ENCODE results near the gene DNASE1L2. TPM values are rescaled to one million over a fixed set of nuclear protein-coding genes. Genes with fewer than 3 reads are reported as not detected.

DNASE1L2 gene
- total and polyA plus RNA-seq, 10 of the 15 experiments (the other 5 are each of a cell fraction or from before 2014, with no cell fraction given) = 0.06 to 1.5 (median 0.29) TPM

GRCh38 chr16:2198283-2198682, 38.0 kb upstream of the DNASE1L2 start:
- H3K27ac ChIP-seq (ENCODE audit: control insufficient read depth, insufficient read depth) = no peak overlapping the region
- CTCF ChIA-PET = no interaction called here
- no peaks in the 10 kb centered on the region for H4K20me1 ChIP-seq (ENCODE audit: control insufficient read depth, insufficient read depth)
- RAD21 ChIA-PET (ENCODE audit: unreplicated experiment) = no interaction called here
- no TSS peak for BruUV-seq (replicated peaks)
- POLR2A ChIA-PET = no interaction called here
- SMC1A ChIA-PET (ENCODE audit: uncharacterized antibody, unreplicated experiment) = interaction anchor here (1.1 kb wide), 1 partner anchor 54 kb away, joined by 4 read pairs; no protein-coding TSS in a partner anchor
- FAIRE-seq (no peak), DNase-seq (ENCODE audit: low read depth, low spot score) (no peak), ATAC-seq (no peak)
- H3K4me1 ChIP-seq (ENCODE audit: control insufficient read depth, insufficient read depth, low read length) = no peaks in the 10 kb centered on the region; the same call in 1 of the 2 replicates
- no peaks in the 10 kb centered on the region for H3K36me3 ChIP-seq (ENCODE audit: control insufficient read depth in 2 of 2, insufficient read depth in 2 of 2, low read length in 1 of 2)
- intact Hi-C loops (cut with micrococcal nuclease; ENCODE audit: unreplicated experiment) (no loop called here), in situ Hi-C loops (cut with MboI) (no loop called here)
- no peaks in the 10 kb centered on the region for H3K79me2 ChIP-seq (ENCODE audit: control insufficient read depth, insufficient read depth, low read length)
- TF ChIP-seq MAX (IDR thresholded peaks at IDR 0.05; ENCODE audit: low read depth, low read length) (no peak), MYC (IDR thresholded peaks at IDR 0.05; ENCODE audit: insufficient read depth, insufficient read length, insufficient replicate concordance, low read length, severe bottlenecking) (no peak)
- no peak overlapping the region for H3K9ac ChIP-seq (ENCODE audit: control insufficient read depth, insufficient read depth, low read length)
- no peak overlapping the region for H3K4me3 ChIP-seq
- no peaks in the 10 kb centered on the region for H3K9me3 ChIP-seq (replicated peaks; ENCODE audit: control insufficient read depth, insufficient read depth, low read length)
- H2AFZ ChIP-seq (ENCODE audit: control insufficient read depth, low read depth, low read length) = no peak overlapping the region
- WGBS (ENCODE audit: insufficient coverage, insufficient replicate concordance, low lambda C conversion rate, missing lambda C conversion rate) = 45% methylated on average over 4 of the region's 4 CpGs
- no peak overlapping the region for H3K4me2 ChIP-seq (ENCODE audit: control insufficient read depth, insufficient read depth)
- peaks cover 12 to 15% of the 10 kb centered on the region in 2 experiments for H3K27me3 ChIP-seq (replicated peaks in 1 of 2; ENCODE audit: control insufficient read depth in 2 of 2, insufficient read depth in 2 of 2, low read length in 1 of 2)

GRCh38 chr16:2199095-2199494, 37.1 kb upstream of the DNASE1L2 start:
- Histone ChIP-seq H3K36me3 (ENCODE audit: control insufficient read depth in 2 of 2, insufficient read depth in 2 of 2, low read length in 1 of 2) (no peaks in the 10 kb centered on the region), H2AFZ (ENCODE audit: control insufficient read depth, low read depth, low read length) (no peak overlapping the region), H4K20me1 (ENCODE audit: control insufficient read depth, insufficient read depth) (no peaks in the 10 kb centered on the region), H3K4me1 (ENCODE audit: control insufficient read depth, insufficient read depth, low read length) (no peaks in the 10 kb centered on the region; the same call in 1 of the 2 replicates), H3K4me2 (ENCODE audit: control insufficient read depth, insufficient read depth) (no peak overlapping the region), H3K4me3 (no peak overlapping the region), H3K27ac (ENCODE audit: control insufficient read depth, insufficient read depth) (no peak overlapping the region), H3K9me3 (replicated peaks; ENCODE audit: control insufficient read depth, insufficient read depth, low read length) (no peaks in the 10 kb centered on the region), H3K27me3 (replicated peaks in 1 of 2; ENCODE audit: control insufficient read depth in 2 of 2, insufficient read depth in 2 of 2, low read length in 1 of 2) (peaks cover 12 to 15% of the 10 kb centered on the region in 2 experiments), H3K9ac (ENCODE audit: control insufficient read depth, insufficient read depth, low read length) (no peak overlapping the region), H3K79me2 (ENCODE audit: control insufficient read depth, insufficient read depth, low read length) (no peaks in the 10 kb centered on the region)
- intact Hi-C loops (cut with micrococcal nuclease; ENCODE audit: unreplicated experiment) = no loop called here
- FAIRE-seq = no peak
- no peak for ATAC-seq
- in situ Hi-C loops (cut with MboI) = no loop called here
- ChIA-PET SMC1A (ENCODE audit: uncharacterized antibody, unreplicated experiment) (interaction anchor here (1.1 kb wide), 1 partner anchor 54 kb away, joined by 4 read pairs; no protein-coding TSS in a partner anchor), CTCF (interaction anchor here (0.6 kb wide), 1 partner anchor 197 kb away, joined by 3 read pairs; no protein-coding TSS in a partner anchor), POLR2A (no interaction called here), RAD21 (ENCODE audit: unreplicated experiment) (no interaction called here)
- no peak for DNase-seq (ENCODE audit: low read depth, low spot score)
- BruUV-seq (replicated peaks) = no TSS peak
- WGBS (ENCODE audit: insufficient coverage, insufficient replicate concordance, low lambda C conversion rate, missing lambda C conversion rate) = 36% methylated on average over 5 of the region's 5 CpGs
- TF ChIP-seq NR2C1 (IDR thresholded peaks at IDR 0.05) = no peak
- no peak for TF ChIP-seq BCL3 (IDR thresholded peaks at IDR 0.05; ENCODE audit: borderline replicate concordance, insufficient read depth, low read depth, low read length, poor library complexity, severe bottlenecking)
- TF ChIP-seq SRF (IDR thresholded peaks at IDR 0.05; ENCODE audit: low read depth in 2 of 2, low read length in 2 of 2) = no peak
- no peak for TF ChIP-seq MAX (IDR thresholded peaks at IDR 0.05; ENCODE audit: low read depth, low read length)
- no peak for TF ChIP-seq FOS (IDR thresholded peaks at IDR 0.05; ENCODE audit: borderline replicate concordance, extremely low read depth, insufficient read length)
- TF ChIP-seq BMI1 (IDR thresholded peaks at IDR 0.05; ENCODE audit: borderline replicate concordance) = no peak
- TF ChIP-seq HDGF (IDR thresholded peaks at IDR 0.05) = no peak
- TF ChIP-seq EZH2 (IDR thresholded peaks at IDR 0.05; ENCODE audit: borderline replicate concordance, control insufficient read depth, low read depth, low read length) = no peak
- TF ChIP-seq ESRRA (IDR thresholded peaks at IDR 0.05; ENCODE audit: low read length) = no peak

All from GM12878 (cell line).